Left lung (tissue), 10 donors: ENCODE data around the gene SLC25A26. TPM values are rescaled to one million over a fixed set of nuclear protein-coding genes. Genes with fewer than 3 reads are reported as not detected.

Source experiments
- ATAC-seq: fragments of 200-7000 bp; cut with Tn5 transposase; one replicate; pipeline ENCODE4 v1.9.1; 2020; ENCODE audit warnings: moderate library complexity
- DNase-seq, 4 donors: peaks; one replicate each; pipeline ENCODE4 v3.0.0-alpha.2; 2013 to 2020
- H3K27ac ChIP-seq, 2 donors: fragments of 200-600 bp; sonication (generic) in 1 of 2; one replicate each; pipeline versions ENCODE4 v1.5.0 to v1.8.0; 2020 to 2021
- H3K27me3 ChIP-seq, 2 donors: fragments of 200-600 bp; sonication (generic) in 1 of 2; one replicate each; pipeline versions ENCODE4 v1.5.0 to v1.8.0; 2020 to 2021
- H3K36me3 ChIP-seq, 2 donors: fragments of 200-600 bp; sonication (generic) in 1 of 2; one replicate each; pipeline versions ENCODE4 v1.5.0 to v1.8.0; 2020 to 2021
- H3K4me1 ChIP-seq, 2 donors: fragments of 200-600 bp; one replicate each; pipeline ENCODE4 v1.8.0; 2021
- H3K4me3 ChIP-seq, 2 donors: fragments of 200-600 bp; sonication (generic) in 1 of 2; one replicate each; pipeline versions ENCODE4 v1.5.0 to v1.8.0; 2020 to 2021; ENCODE audit warnings: mild to moderate bottlenecking in 1 of 2
- H3K9me3 ChIP-seq, 2 donors: fragments of 200-600 bp; sonication (generic) in 1 of 2; one replicate each; pipeline versions ENCODE4 v1.5.0 to v1.8.0; 2020 to 2021
- CTCF ChIP-seq, 2 donors: fragments of 200-600 bp; sonication (generic) in 1 of 2; IDR thresholded peaks; one replicate each; pipeline versions ENCODE4 v1.5.0 to v1.8.0; 2021; ENCODE audit warnings: antibody characterized with exemption in 2 of 2
- intact Hi-C, 2 donors: fragments of 100-400 bp; cut with DNase I; formaldehyde crosslinking; loops; one replicate each; pipeline versions ENCODE4 v1.11.2 to v1.14.2; 2022
- polyA plus RNA-seq, 6 donors: library from polyadenylated mRNA; unstranded; fragments of 120-200 nt; gene quantifications; one replicate each; pipeline ENCODE4 v1.2.1, GENCODE V29; 2013; ENCODE audit not compliant: insufficient read length in 6 of 6
- total RNA-seq, 2 donors: library from RNA; stranded (reverse); fragmentation: NEBNext Ultra II Directional; extraction: Animal tissue kit (Norgen Biotek cat#: 25700); gene quantifications; one replicate each; pipeline ENCODE4 v1.2.1, GENCODE V29; 2021
- donor health status: DM: no; HTN: yes; CAD: no.
- donor health status: DM: no; HTN: no; CAD: no.

The SLC25A26 gene
- total and polyA plus RNA-seq, 8 donors: 14.2 to 26.2 (median 22.4) TPM

GRCh38 chr3:66228707-66229106 lies 7.9 kb downstream of the SLC25A26 start:
- Histone ChIP-seq H3K9me3 (no peaks in the 10 kb centered on the region), H3K27me3 (no peaks in the 10 kb centered on the region), H3K27ac (no peak overlapping the region), H3K4me3 (no peak overlapping the region), H3K4me1 (peaks cover 0 to 7% of the 10 kb centered on the region in 2 donors), H3K36me3 (no peaks in the 10 kb centered on the region)
- no peak for TF ChIP-seq CTCF (IDR thresholded peaks at IDR 0.05)
- no peak for ATAC-seq
- DNase-seq: no peak
- intact Hi-C loops: no loop called here

- ATAC-seq (no peak), DNase-seq (no peak)
- intact Hi-C loops: no loop called here
- H3K9me3 ChIP-seq: no peaks in the 10 kb centered on the region
- no peaks in the 10 kb centered on the region for H3K27me3 ChIP-seq
- H3K36me3 ChIP-seq: no peaks in the 10 kb centered on the region
- H3K4me3 ChIP-seq: no peak overlapping the region
- H3K27ac ChIP-seq: no peak overlapping the region
- peaks cover 0 to 7% of the 10 kb centered on the region in 2 donors for H3K4me1 ChIP-seq
- TF ChIP-seq CTCF (IDR thresholded peaks at IDR 0.05): no peak
Observed at GRCh38 chr3:66229931-66230330, 9.1 kb downstream of the SLC25A26 start.

GRCh38 chr3:66233033-66233432 lies 12.2 kb downstream of the SLC25A26 start:
- Histone ChIP-seq H3K4me1 (peaks cover 0 to 7% of the 10 kb centered on the region in 2 donors), H3K27ac (no peak overlapping the region), H3K36me3 (no peaks in the 10 kb centered on the region), H3K27me3 (no peaks in the 10 kb centered on the region), H3K4me3 (no peak overlapping the region), H3K9me3 (no peaks in the 10 kb centered on the region)
- no peak for TF ChIP-seq CTCF (IDR thresholded peaks at IDR 0.05)
- ATAC-seq (no peak), DNase-seq (no peak)
- intact Hi-C loops: no loop called here

- Histone ChIP-seq H3K36me3 (peaks cover 0 to 18% of the 10 kb centered on the region in 2 donors), H3K9me3 (peaks cover 0 to 6% of the 10 kb centered on the region in 2 donors), H3K4me1 (no peaks in the 10 kb centered on the region), H3K27me3 (no peaks in the 10 kb centered on the region), H3K27ac (no peak overlapping the region), H3K4me3 (no peak overlapping the region)
- intact Hi-C loops: no loop called here
- DNase-seq (no peak), ATAC-seq (no peak)
- no peak for TF ChIP-seq CTCF (IDR thresholded peaks at IDR 0.05)
Observed at GRCh38 chr3:66236281-66236680, 15.5 kb downstream of the SLC25A26 start.

- no peak for TF ChIP-seq CTCF (IDR thresholded peaks at IDR 0.05)
- intact Hi-C loops: no loop called here
- H3K36me3 ChIP-seq: peaks cover 0 to 18% of the 10 kb centered on the region in 2 donors
- no peak overlapping the region for H3K4me3 ChIP-seq
- no peak for DNase-seq
- H3K27me3 ChIP-seq: no peaks in the 10 kb centered on the region
- no peak overlapping the region for H3K27ac ChIP-seq
- peaks cover 0 to 6% of the 10 kb centered on the region in 2 donors for H3K9me3 ChIP-seq
- H3K4me1 ChIP-seq: no peaks in the 10 kb centered on the region
- no peak for ATAC-seq
Observed at GRCh38 chr3:66237552-66237951, 16.8 kb downstream of the SLC25A26 start.
